Cardiac muscle cell (in vitro differentiated cells and primary cell): ENCODE data around the gene GATA2. TPM values are rescaled to one million over a fixed set of nuclear protein-coding genes. Genes with fewer than 3 reads are reported as not detected.

Experiments
- DNase-seq, 2 donors: peaks; one replicate each; pipeline versions ENCODE4 v3.0.0 to v3.0.0-alpha.2; 2010 to 2017; ENCODE audit warnings: low read depth in 1 of 2, low spot score in 1 of 2
- H3K27ac ChIP-seq: fragments of 200-600 bp; sonication (generic); 2 replicates; pipeline ENCODE4 v1.5.1; 2016
- H3K27me3 ChIP-seq: fragments of 200-600 bp; sonication (generic); 2 replicates; pipeline ENCODE4 v1.6.0; 2016; ENCODE audit warnings: control low read depth
- H3K36me3 ChIP-seq: fragments of 200-600 bp; sonication (generic); 2 replicates; pipeline ENCODE4 v1.5.1; 2016; ENCODE audit warnings: control low read depth
- H3K4me1 ChIP-seq: fragments of 200-600 bp; sonication (generic); 2 replicates; pipeline ENCODE4 v1.8.1; 2017; ENCODE audit warnings: low read depth, mild to moderate bottlenecking, mixed run types
- H3K4me3 ChIP-seq: fragments of 200-600 bp; sonication (generic); 2 replicates; pipeline ENCODE4 v1.5.1; 2016; ENCODE audit warnings: mild to moderate bottlenecking
- H3K9me3 ChIP-seq: fragments of 200-600 bp; sonication (generic); 2 replicates; pipeline ENCODE4 v1.5.1; 2017; ENCODE audit warnings: low read depth, mild to moderate bottlenecking, control low read depth
- polyA plus RNA-seq: library from polyadenylated mRNA; unstranded; fragments of >200 nt; fragmentation: Nextera tagmentation; extraction: Ambion mirVana; gene quantifications from 2 replicates; pipeline ENCODE4 v1.2.1, GENCODE V29; 2016
- total RNA-seq: library from RNA; depleted of rRNA; stranded (reverse); fragments of >200 nt; gene quantifications from 2 replicates; pipeline ENCODE4 v1.2.3, GENCODE V29; 2016
- TF ChIP-seq, protein P1 (sequence below): IDR thresholded peaks from 2 replicates; pipeline ENCODE4 v1.5.1; 2012; ENCODE audit warnings: low read depth, mild to moderate bottlenecking, low read length

GATA2 gene
- total and polyA plus RNA-seq, 2 experiments from 2014 or later, result 15.2 to 18.3 TPM

DNA sequence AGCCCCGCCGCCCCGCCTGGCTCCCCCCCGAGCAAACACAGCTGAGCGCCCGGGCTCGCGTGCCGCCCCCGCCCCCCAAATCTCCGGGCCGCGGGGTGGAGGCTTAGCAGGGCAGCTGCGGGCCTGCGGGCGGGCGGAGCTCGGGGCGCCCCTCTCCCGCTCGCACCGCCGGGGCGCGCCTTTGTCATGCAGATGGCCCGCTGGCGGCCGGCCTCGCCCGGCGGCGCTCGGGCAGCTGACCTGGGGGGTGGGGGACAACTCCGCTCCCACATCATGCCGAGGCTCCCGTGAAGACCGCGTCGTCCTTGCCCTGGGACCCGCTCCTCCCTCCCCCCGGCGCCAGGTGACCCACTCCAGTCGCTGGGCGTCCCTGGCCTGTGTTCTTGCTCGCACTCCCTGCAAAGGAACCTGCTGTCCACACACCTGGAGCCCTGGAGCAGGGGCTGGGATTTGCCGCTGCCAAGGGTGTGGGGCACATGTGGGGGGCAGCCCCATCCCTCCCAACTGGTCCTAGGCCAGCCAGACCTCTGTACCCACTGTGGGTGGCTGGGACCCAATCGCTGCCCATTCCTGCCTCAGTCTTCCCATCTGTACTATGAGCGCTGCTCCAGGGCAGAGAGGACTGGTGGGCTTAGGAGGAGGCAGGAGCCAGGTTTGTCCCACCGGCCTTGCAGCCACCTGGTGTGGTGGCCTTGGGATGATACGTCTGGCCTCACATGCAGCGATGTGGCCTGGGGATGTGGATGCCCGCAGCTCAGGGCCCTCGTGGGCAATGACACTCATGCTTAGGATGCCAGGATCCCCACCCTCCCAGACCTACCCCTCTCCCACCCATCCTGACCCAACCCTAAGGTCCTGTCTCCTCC lies 59.8 kb downstream of the GATA2 start:
- Histone ChIP-seq H3K27me3 (peaks cover 59% of the 10 kb centered on the region), H3K4me1 (peaks cover 3% of the 10 kb centered on the region), H3K4me3 (peak overlapping the region; percentile 43), H3K36me3 (no peaks in the 10 kb centered on the region), H3K9me3 (no peaks in the 10 kb centered on the region), H3K27ac (no peak overlapping the region)
- TF ChIP-seq, protein P1, sequence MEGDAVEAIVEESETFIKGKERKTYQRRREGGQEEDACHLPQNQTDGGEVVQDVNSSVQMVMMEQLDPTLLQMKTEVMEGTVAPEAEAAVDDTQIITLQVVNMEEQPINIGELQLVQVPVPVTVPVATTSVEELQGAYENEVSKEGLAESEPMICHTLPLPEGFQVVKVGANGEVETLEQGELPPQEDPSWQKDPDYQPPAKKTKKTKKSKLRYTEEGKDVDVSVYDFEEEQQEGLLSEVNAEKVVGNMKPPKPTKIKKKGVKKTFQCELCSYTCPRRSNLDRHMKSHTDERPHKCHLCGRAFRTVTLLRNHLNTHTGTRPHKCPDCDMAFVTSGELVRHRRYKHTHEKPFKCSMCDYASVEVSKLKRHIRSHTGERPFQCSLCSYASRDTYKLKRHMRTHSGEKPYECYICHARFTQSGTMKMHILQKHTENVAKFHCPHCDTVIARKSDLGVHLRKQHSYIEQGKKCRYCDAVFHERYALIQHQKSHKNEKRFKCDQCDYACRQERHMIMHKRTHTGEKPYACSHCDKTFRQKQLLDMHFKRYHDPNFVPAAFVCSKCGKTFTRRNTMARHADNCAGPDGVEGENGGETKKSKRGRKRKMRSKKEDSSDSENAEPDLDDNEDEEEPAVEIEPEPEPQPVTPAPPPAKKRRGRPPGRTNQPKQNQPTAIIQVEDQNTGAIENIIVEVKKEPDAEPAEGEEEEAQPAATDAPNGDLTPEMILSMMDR, result no peak
- peak in 1 of 2 donors; percentile 59 for DNase-seq

DNA sequence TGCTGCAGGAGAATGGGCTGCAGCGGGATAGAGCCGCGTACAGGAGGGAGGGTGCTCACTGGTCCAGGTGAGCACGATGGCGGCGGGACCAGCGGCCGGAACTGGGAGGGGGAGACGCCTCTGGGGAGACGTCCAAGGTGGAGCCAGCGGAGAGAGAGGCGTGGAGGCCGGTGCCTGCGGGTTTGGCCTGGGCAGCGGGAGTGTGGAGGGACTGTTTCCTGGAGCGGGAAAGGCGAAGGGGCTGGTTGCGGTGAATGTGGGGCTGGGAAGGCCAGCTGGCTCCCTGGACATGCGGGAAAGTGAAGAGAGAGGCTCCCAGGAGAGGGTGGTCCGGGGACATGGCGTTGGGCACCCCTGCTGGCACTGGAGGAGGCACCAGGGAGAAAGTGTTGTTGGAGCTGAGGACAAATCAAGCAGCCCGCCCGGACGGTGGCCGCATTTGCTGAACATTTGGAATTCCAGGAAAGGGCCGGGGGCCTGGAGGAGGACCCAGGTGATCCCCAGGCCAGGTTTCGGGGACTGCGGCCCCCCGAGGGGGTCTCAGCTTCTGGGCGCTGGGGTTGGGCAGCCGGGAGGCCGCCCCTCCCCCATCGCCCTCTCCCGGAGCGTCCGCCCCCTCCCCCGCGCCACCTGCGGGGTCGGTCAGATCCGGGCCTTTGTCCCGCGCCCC lies 60.6 kb downstream of the GATA2 start:
- H3K36me3 ChIP-seq, result no peaks in the 10 kb centered on the region
- no peak overlapping the region for H3K27ac ChIP-seq
- H3K4me1 ChIP-seq, result peaks cover 3% of the 10 kb centered on the region
- H3K4me3 ChIP-seq, result peak overlapping the region; percentile 43
- TF ChIP-seq, protein P1, result no peak
- DNase-seq, result no peak
- peaks cover 61% of the 10 kb centered on the region for H3K27me3 ChIP-seq
- H3K9me3 ChIP-seq, result no peaks in the 10 kb centered on the region

DNA sequence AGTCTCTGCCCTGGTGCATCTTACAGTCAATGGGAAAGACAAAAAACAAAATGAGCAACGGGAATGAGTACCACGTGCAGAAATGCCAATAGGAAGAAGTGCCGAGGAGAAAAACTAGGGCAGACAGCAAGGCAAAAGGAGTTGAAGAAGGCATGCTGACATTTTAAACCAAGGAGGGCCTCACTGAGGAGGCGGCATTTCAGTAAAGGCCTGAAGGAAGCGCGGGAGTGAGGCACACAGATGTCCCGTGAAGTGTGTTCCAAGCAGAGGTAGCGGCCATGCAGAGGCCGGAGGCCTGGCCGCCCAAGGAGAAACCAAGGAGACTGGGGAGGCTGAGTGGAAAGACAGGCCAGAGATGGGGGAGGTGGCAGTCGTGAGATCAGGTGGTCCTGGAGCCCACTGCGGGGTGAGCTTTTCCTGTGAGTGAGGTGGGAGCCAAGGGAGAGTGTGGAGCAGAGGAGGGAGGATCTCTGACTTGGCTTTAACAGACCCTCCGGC lies 61.1 kb downstream of the GATA2 start:
- H3K4me1 ChIP-seq, result peaks cover 3% of the 10 kb centered on the region
- TF ChIP-seq, protein P1, result no peak
- H3K27me3 ChIP-seq, result peaks cover 67% of the 10 kb centered on the region
- DNase-seq, result no peak
- no peaks in the 10 kb centered on the region for H3K36me3 ChIP-seq
- no peaks in the 10 kb centered on the region for H3K9me3 ChIP-seq
- no peak overlapping the region for H3K27ac ChIP-seq
- no peak overlapping the region for H3K4me3 ChIP-seq

DNA sequence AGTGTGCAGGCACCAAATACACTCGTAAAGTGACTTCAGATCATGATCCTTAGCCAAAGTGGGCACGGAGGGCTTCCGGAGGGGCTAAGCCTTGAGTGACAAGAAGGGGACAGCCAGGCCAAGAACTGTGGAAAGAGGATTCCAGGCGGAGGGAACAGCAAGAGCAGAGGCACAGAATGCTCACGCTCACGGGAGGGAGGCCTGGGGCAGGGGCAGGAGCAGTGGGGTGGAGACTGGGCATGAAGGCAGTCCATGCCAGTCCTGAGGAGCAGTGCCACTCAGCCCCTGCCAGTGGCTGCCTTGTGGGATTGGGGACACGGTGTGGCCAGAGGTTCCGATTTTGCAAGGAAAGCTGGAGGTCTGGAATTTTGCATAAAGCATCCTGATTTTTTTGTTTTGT lies 62.3 kb downstream of the GATA2 start:
- Histone ChIP-seq H3K36me3 (no peaks in the 10 kb centered on the region), H3K4me1 (peaks cover 3% of the 10 kb centered on the region), H3K4me3 (no peak overlapping the region), H3K9me3 (no peaks in the 10 kb centered on the region), H3K27me3 (peaks cover 70% of the 10 kb centered on the region), H3K27ac (no peak overlapping the region)
- TF ChIP-seq, protein P1, result no peak
- no peak for DNase-seq

DNA sequence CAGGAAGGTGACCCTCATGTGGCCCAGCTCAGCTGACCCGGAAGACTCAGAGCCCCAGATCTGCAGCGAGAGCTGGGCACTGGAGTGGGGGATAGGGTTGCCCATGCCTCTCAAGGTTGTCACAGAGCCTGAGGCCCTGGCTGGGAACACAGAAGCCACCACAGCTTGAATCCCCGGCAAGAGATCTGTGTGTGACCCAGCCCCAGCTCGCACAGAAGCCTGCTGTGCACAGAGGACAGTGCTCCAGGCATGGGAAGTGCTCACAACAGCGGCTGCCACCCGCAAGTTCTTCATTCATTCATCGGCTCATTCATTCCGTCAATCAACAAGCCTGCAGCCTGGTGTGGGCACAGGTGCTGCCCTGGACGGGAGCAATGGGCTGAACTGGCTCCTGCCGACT lies 62.7 kb downstream of the GATA2 start:
- no peak overlapping the region for H3K27ac ChIP-seq
- H3K27me3 ChIP-seq, result peaks cover 74% of the 10 kb centered on the region
- H3K4me3 ChIP-seq, result no peak overlapping the region
- DNase-seq, result no peak
- TF ChIP-seq, protein P1, result no peak
- peaks cover 3% of the 10 kb centered on the region for H3K4me1 ChIP-seq
- H3K9me3 ChIP-seq, result no peaks in the 10 kb centered on the region
- H3K36me3 ChIP-seq, result no peaks in the 10 kb centered on the region
